Gastrocnemius medialis (tissue), 4 donors: Measurements from ENCODE around the gene ADPRS.

Experiments
- CTCF ChIP-seq, 5 experiments: fragments of 450-650 bp in 3 of 5; fragments of 200-600 bp in 2 of 5; sonication (generic) in 2 of 5; IDR thresholded peaks in 4 of 5; conservative IDR thresholded peaks in 1 of 5; 1 replicate in 4 of 5; 2 replicates in 1 of 5; pipeline ENCODE4 v1.5.1; 2016 to 2019; ENCODE audit warnings: antibody characterized with exemption in 5 of 5, mild to moderate bottlenecking in 3 of 5, moderate library complexity in 3 of 5
- POLR2A ChIP-seq, 2 donors: fragments of 450-650 bp; IDR thresholded peaks; one replicate each; pipeline ENCODE4 v1.6.1; 2017; ENCODE audit warnings: antibody characterized with exemption in 2 of 2, mild to moderate bottlenecking in 2 of 2, moderate library complexity in 2 of 2

GRCh38 chr1:36111151-36111550, 22.5 kb downstream of the ADPRS start:
- TF ChIP-seq CTCF (IDR thresholded peaks at IDR 0.05 in 4 of 5, conservative IDR thresholded peaks at IDR 0.05 in 1 of 5) (no peak), POLR2A (IDR thresholded peaks at IDR 0.05) (no peak)
